Inflammatory macrophage (primary cell): ENCODE data around the gene ZNRF2.

Experiments used
- DNase-seq, 2 donors: peaks; one replicate each; pipeline ENCODE4 v3.0.0-alpha.2; 2020 to 2022

Gene ZNRF2

GRCh38 chr7:30322271-30323005, 38.0 kb downstream of the ZNRF2 start:
- DNase-seq: peak in 1 of 2 donors; percentile 22

DNA sequence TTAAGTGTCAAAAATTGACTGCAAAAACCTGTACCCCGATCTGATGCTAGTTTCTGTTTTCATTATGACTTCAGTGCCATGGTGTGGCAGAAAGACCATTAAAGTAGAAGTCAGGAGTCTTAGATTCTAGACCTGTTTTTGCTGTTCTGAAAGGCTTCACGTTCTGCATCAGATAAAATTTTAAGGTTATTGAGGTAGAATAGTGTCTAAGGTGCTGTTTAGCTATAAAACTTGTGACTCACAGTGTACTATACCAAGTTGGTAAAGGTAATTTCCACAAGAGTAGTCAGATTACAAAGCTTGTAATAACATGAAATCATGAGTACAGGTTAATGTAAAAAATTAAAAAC, 38.6 kb downstream of the ZNRF2 start:
- no peak for DNase-seq

- DNase-seq: no peak
These were observed 43.4 kb downstream of the ZNRF2 start for GRCh38 chr7:30327813-30328212.

DNA sequence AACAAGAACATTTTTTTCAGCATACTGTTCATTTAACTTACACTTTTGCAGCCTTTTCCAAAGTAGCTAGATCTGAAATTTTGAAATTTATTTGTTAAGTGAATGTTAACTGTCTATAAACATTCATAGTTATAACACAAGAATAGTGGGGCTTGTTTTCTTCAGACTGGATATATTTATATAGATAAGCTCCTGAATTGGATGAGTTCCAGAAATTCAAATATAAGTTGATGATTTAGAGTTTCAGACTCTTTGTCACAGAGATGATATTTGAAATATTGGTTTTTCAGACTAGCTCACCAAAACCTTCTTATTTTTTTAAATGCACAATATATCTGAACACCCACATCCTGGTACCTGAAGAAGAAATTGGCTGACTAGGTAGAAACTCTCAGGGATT, 44.0 kb downstream of the ZNRF2 start:
- DNase-seq: no peak

DNA sequence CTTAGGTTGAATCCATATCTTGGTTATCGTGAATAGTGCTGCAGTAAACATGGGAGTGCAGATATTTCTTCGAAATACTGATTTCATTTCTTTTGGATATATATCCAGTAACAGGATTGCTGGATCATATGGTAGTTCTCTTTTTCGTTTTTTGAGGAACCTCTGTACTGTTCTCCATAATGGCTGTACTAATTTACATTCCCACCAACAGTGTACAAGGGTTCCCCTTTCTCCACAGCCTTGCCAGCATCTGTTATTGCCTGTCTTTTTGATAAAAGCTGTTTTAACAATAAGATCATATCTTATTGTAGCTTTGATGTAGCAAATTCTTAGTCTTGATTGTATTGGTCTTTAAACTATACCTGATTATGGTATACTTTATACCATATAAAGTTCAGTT, 45.3 kb downstream of the ZNRF2 start:
- peak; percentile 50 to 74 for DNase-seq

DNA sequence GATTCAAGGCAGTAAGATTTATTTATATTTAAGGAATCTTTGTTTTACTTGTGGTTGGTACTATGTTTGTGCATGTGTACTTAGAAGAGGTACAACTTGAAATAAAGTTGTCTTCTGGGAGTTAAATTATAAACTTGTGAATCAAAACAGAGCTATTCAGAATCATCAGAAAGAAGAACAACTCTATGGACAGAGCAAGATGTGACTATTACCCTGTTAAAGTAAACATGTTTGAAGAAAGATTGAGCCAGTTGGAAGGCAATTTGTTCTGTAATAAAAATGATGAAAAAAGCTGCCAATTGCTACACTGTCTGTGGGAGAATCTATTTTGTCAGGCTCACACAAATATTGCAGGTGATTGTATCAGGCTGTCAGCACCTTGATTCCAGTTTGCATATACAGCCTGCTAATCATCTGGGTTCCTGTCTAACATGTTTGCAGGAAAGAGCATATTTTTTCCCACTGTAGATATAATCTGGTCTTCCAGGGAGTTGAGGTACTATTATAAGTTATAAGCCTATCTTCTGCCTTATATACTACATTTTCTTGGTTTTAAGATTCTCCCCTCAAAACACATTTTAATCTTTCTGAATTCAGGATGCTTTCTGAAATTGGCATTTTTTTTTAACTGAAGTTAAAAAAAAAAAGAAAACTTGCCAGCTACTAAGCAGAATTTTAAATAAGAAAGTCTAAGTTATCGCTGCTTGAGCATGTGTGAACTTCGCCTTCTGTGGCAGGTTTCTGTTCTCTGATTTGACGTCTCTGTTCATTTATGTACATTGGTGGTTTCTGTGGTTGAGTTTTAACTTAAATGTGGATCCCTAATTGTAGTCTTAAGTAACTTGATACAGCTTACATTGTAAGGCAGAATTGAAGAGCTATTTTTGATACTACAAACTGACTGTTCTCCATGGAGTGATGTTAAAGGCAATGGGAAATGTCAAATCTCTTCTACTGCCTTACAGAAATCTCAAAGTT, 46.0 kb downstream of the ZNRF2 start:
- DNase-seq: peak; percentile 25 to 44

- no peak for DNase-seq
These were observed 46.9 kb downstream of the ZNRF2 start for GRCh38 chr7:30331338-30331737.

GRCh38 chr7:30332549-30332948, 48.2 kb downstream of the ZNRF2 start:
- DNase-seq: no peak

GRCh38 chr7:30335763-30336487, 51.5 kb downstream of the ZNRF2 start:
- DNase-seq: no peak

GRCh38 chr7:30344513-30344912, 60.1 kb downstream of the ZNRF2 start:
- no peak for DNase-seq

DNA sequence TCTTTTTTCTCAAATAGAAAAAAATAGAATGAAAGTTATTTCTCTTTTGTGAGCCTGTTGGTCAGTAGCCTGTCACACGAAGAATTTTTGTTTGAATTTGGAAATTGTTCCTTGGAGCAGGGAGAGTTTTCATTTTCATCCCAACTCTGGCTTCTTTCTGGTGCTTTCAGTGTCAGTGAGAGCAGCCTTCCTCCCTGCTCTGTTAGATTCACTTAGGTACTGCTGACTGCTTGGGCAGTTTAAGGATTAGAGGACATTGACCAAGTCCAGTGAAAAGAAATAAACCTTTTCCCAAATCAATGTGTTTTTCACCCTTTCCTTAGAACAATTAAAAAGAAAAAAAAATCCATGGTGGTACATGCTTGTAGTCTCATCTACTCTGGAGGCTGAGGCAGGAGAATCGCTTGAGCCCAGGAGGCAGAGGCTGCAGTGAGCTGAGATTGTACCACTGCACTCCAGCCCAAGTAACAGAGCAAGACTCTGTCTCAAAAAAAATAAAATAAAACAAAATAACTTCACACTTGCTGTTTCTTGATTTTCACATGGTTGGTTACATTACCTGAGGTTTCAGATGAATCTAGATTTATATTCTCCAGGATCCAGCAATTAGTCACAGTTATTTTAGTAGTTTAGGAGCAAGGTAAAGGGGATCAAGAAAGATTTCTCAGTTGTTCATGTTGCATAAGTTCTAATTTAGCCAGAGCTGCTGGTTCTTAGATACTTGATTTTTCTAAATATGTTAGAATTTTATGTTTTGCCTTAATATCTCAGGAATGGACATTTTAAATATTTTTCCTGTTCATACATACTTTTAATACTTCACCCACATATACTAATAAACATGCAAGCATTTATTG, 63.1 kb downstream of the ZNRF2 start:
- DNase-seq: no peak

GRCh38 chr7:30348083-30348560, 63.7 kb downstream of the ZNRF2 start:
- peak; percentile 72 to 82 for DNase-seq

DNA sequence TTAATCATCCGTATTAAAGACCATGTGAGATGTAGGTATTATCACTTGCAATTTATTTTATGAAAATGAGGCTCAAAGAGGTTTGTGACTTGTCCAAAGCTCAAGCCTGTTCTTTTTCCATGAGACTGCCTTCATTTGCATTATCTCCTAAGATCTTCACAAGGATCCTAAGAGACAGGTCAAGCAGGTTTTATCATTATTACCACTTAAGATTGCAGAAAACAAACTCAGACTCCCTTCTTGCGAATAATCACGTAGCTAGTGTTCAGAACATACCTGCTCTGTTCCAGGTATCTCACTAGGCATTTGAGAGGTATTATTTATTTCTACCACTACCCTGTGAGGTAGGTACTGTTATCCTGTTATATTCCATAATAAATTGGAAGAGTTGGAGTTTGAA, 64.8 kb downstream of the ZNRF2 start:
- no peak for DNase-seq

DNA sequence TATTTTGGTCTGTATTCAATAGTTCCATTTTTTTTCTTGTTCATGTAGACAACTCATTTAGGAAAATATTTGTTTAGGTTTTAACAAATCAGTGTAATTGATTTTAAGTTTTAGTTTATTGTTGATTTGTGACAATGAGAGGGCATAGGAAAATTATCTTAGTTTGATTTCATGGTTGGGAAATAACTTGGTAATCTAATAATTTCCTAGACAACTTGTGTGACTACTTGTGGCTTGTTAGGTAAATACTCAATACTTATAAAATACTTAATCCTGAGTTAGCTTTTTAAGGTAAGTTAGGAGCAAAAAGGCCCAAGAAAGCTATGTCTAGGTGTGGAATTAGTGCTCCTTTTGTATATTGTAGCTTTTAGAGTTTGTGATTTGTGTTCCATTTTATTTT, 65.4 kb downstream of the ZNRF2 start:
- DNase-seq: no peak

GRCh38 chr7:30351286-30351685, 66.9 kb downstream of the ZNRF2 start:
- DNase-seq: peak; percentile 24 to 73

GRCh38 chr7:30351724-30352123, 67.3 kb downstream of the ZNRF2 start:
- DNase-seq: no peak

GRCh38 chr7:30352169-30352568, 67.8 kb downstream of the ZNRF2 start:
- DNase-seq: peak in 1 of 2 donors; percentile 13

- no peak for DNase-seq
These were observed 69.1 kb downstream of the ZNRF2 start for GRCh38 chr7:30353532-30353931.

GRCh38 chr7:30353932-30354607, 69.7 kb downstream of the ZNRF2 start:
- no peak for DNase-seq

GRCh38 chr7:30354791-30355190, 70.4 kb downstream of the ZNRF2 start:
- no peak for DNase-seq

GRCh38 chr7:30359957-30360356, 75.6 kb downstream of the ZNRF2 start:
- no peak for DNase-seq
